Activated CD4-positive, CD25-positive, alpha-beta regulatory T cell (primary cell): ENCODE measurements around the gene ARID4A.
"Not testable (repeated sequence)": the region's sequence is repeated elsewhere in the genome, so short reads cannot be mapped to it uniquely, and the experiment has no call there.

Experiments used
- DNase-seq, 4 experiments: peaks; one replicate each; lab custom pipeline; 2025; lab: John Stamatoyannopoulos, UW

The ARID4A gene

GRCh38 chr14:58298477-58299400, at the start of gene ARID4A:
Gene ARID4A (plus strand): TSS chr14:58298555. CDS start chr14:58299855, 1,300 bp downstream.
- DNase-seq = peak; percentile 49 to 80 (median 78)

- DNase-seq = no peak
These were observed 48.7 kb upstream of the ARID4A start for GRCh38 chr14:58249611-58250010.

GRCh38 chr14:58258156-58258555, 40.2 kb upstream of the ARID4A start:
- DNase-seq = no peak

GRCh38 chr14:58262005-58262404, 36.4 kb upstream of the ARID4A start:
- DNase-seq = not testable (repeated sequence)

- no peak for DNase-seq
These were observed 33.0 kb upstream of the ARID4A start for GRCh38 chr14:58265401-58265800.

GRCh38 chr14:58270628-58271027, 27.7 kb upstream of the ARID4A start:
- DNase-seq = no peak

GRCh38 chr14:58272588-58273372, 25.6 kb upstream of the ARID4A start:
- DNase-seq = no peak

- no peak for DNase-seq
These were observed 23.5 kb upstream of the ARID4A start for GRCh38 chr14:58274881-58275280.

GRCh38 chr14:58275527-58276190, 22.7 kb upstream of the ARID4A start:
- no peak for DNase-seq

- DNase-seq = no peak
These were observed 22.1 kb upstream of the ARID4A start for GRCh38 chr14:58276208-58276607.

GRCh38 chr14:58278177-58278576, 20.2 kb upstream of the ARID4A start:
- DNase-seq = no peak

GRCh38 chr14:58280954-58281787, 17.2 kb upstream of the ARID4A start:
- no peak for DNase-seq

GRCh38 chr14:58281969-58282368, 16.4 kb upstream of the ARID4A start:
- DNase-seq = no peak

- DNase-seq = no peak
These were observed 15.3 kb upstream of the ARID4A start for GRCh38 chr14:58282925-58283593.

GRCh38 chr14:58283730-58284129, 14.6 kb upstream of the ARID4A start:
- DNase-seq = no peak

- no peak for DNase-seq
These were observed 13.2 kb upstream of the ARID4A start for GRCh38 chr14:58285132-58285531.

- DNase-seq = no peak
These were observed 10.7 kb upstream of the ARID4A start for GRCh38 chr14:58287607-58288042.

GRCh38 chr14:58288106-58288792, 10.1 kb upstream of the ARID4A start:
- no peak for DNase-seq

GRCh38 chr14:58291646-58292045, 6.7 kb upstream of the ARID4A start:
- no peak for DNase-seq

- DNase-seq = no peak
These were observed 6.2 kb upstream of the ARID4A start for GRCh38 chr14:58292187-58292586.
